Activated effector memory CD4-positive, alpha-beta T cell treated with Interleukin-2 at 50 U/mL for 16 hours (primary cell): ENCODE results near the gene ELAVL3.
"Not testable (repeated sequence)": the region's sequence is repeated elsewhere in the genome, so short reads cannot be mapped to it uniquely, and the experiment has no call there.

Experiments
- DNase-seq: peaks from one replicate; pipeline ENCODE4 v3.0.0-alpha.2; 2020

The ELAVL3 gene

DNA sequence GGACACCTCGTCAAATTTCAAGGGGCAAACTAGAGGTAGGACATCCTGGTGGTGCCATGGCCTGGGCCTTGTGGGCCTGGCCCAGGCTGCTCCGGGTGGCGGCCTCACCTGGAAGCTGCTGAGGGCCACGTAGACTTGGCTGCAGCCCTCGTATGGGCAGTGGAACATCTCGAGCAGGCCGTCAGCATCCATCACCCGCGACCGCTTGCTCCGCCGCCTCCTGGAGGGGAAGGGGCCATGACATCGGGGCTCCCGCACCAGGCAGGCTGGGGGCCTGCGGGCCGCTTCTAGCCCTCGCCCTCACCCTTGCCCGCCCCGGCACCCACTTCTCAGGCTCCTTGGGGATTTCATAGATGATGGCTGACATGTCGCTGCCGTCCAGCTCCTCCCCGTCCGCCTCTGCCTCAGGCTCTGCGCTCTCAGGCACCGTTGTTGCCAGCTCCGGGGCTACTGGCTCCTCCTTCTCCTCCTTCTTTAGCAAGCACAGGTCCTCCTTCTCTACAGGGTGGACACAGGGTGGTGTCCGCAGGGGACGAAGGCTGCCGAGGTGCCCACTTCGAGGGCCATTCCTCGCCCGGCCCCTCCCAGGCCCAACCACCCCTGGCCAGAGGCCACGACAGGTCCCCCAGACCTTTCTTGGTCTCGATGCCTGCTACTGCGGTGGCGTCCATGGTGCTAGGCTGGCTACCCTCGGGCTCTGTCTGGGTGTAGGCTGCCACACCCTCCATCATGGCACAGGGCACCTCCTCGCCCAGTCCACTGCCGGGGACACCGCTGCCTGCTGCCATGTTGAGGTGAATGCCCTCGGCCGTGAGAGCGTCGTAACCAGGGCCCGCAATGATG is 6.0 kb upstream of the ELAVL3 start:
- DNase-seq: no peak

DNA sequence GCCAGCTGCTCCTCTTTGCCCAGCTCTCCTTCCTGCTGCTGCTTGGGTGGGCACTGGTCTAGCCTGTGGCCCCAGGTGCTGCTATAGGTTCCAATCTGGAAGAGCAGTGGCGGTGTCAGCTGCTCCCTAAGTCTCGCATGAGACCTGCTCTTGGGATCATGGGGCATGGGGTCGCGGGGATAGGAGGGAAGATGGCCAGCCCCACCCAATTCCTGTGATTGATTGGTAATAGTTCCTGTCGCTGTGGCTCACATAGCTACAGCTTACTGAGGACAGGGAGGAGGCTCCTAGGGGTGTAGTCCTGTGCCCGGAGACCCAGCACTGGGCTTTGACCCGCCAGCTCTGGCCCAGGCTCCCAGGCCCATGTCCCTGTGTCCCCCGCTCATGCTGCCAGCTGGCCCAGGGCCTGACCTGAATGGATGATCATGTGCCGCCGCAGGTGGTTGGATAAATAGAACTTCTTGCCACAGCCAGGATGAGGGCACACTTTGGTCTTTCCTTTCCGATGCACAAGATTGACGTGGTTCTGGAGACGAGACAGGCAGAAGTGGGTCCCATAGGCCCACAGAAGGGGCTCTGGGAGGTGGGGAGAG is 4.5 kb upstream of the ELAVL3 start:
- no peak for DNase-seq

DNA sequence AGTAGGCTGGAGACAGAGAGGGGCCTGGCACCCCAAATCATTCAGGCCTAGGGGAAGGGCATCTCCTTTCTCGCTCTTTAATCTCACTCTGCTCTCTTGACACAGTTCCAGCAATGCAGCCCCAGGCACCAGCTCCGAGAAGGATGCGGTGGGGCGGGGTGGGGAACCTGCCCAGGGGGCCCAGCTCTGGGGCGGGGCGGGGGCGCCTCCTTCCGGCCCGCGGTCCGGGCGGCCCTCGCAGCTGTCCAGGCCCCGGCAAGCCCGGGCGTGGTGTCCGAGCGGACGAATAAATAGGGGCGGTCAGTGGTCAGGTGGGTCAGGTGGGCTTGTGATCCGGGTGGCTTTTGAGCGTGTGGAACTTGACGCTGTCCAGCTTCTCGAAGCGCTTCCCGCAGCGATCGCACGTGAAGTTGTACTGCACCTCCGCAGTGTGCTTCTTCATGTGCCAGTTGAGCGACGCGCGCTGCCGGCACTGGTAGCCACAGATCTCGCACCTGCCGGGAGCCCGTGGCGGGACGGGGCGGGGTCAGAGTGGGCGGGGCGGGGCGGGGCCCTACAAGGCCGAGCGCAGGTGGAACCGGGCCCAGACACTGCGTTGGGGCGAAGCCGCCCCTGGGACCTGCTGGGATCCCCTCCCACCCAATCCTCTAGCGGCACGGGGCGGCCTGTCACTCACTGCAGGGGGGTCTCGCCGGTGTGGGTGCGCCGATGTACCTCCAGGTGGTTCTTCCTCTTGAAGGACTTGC is 2.7 kb upstream of the ELAVL3 start:
- no peak for DNase-seq

DNA sequence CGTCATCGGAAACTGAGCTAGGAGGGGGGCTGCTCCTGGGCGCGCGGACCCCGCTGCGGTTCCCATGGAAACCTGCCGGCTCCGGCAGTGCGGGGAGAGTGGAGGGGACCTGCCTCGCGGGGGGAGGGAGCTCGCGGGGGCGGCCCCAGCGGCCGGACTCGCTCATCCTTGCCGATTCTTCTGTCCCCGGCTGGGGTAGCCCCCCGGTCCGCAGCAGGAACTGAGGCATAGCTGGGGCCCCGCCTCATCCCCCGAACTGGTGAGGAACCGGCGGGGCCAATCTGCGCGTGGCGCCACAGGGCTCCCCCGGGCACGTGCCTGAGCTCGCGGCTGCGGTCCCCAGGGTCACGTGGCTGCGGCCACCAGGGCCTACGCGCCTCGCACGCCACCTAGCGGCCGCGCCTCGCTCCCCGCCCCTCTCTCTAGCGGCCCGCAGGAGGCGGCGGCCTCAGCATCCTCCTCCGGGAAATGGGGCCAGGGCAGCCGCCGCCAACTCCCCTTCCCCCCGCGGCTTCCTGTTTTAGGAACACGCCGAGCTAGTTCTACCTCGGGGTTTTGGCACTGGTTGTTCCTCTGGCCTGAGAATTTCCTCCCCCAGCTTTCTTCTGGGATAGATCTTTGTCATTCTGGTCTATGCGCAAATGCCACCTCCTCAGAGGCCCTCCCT is 1.7 kb upstream of the ELAVL3 start:
- peak; percentile 79 for DNase-seq

- peak; percentile 25 for DNase-seq
These were observed 913 bp upstream of the ELAVL3 start for GRCh38 chr19:11481534-11482383.

- no peak for DNase-seq
These were observed 740 bp downstream of the ELAVL3 start for GRCh38 chr19:11479898-11480714.

GRCh38 chr19:11479090-11479897 is 1.6 kb downstream of the ELAVL3 start:
- no peak for DNase-seq

- DNase-seq: no peak
These were observed 2.4 kb downstream of the ELAVL3 start for GRCh38 chr19:11478167-11479089.

- DNase-seq: no peak
These were observed 5.0 kb downstream of the ELAVL3 start for GRCh38 chr19:11475861-11476260.

DNA sequence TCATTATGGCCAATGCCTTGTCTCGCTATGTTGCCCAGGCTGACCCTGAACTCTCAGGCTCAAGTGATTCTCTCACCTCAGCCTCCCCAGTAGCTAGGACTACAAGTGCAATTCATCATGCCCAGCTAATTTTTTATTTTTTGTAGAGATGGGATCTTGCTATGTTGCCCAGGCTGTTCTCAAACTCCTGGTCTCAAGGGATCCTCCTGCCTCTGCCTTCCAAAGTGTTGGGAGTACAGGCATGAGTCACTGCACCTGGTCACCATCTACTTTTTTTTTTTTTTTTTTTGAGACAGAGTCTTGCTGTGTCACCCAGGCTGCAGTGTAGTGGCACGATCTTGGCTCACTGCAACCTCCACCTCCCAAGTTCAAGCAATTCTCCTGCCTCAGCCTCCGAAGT is 5.5 kb downstream of the ELAVL3 start:
- not testable (repeated sequence) for DNase-seq

GRCh38 chr19:11473725-11474124 is 7.1 kb downstream of the ELAVL3 start:
- DNase-seq: no peak

DNA sequence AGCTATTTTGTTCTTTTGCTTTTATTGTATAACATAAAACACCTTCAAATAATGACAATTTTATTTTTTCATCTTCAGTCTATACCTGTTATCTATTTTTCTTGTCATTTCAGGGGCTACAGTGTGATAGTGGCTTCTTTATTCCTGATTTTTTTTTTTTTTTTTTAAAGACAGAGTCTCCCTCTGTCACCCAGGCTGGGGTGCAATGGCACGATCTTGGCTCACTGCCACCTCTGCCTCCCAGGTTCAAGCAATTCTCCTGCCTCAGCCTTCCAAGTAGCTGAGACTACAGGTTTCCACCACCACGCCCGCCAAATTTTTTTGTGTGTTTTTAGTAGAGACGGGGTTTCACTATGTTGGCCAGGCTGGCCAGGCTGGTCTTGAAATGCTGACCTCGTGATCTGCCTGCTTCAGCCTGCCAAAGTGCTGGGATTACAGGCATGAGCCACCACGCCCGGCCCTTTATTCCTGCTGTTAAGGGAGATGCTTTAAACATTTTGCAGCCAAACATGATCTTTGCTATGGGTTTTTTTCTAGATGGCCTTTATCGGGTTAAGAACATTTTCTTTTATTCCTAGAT is 12.5 kb downstream of the ELAVL3 start:
- not testable (repeated sequence) for DNase-seq

GRCh38 chr19:11465600-11465999 is 15.2 kb downstream of the ELAVL3 start:
- DNase-seq: no peak

DNA sequence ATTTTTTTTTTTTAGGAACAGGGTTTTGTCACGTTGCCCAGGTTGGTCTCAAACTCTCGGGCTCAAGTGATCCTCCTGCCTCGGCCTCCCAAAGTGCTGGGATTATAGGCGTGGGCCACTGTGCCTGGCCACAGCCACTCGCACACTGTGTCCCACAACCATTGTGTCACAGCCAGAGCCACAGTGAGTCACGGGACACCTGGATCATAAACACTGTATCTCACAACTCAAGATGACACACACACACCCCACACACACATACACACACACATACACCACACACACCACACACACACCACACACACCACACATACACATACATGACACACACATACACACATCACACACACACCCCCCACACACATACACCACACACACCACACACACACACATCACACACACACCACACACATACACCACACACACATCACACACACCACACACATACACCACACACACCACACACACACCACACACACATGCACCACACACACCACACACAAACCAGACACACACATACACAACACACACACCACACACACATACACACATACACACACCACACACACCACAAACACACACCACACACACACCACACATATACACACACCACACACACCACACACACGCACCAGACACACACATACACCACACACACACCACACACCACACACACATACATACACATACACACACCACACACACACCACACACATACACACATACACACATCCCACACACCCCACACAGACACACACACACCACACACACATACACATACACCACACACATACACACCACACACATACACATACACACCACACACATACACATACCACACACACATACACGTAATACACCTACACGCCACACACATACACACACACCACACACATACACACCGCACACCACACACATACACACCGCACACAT is 16.2 kb downstream of the ELAVL3 start:
- DNase-seq: no peak

DNA sequence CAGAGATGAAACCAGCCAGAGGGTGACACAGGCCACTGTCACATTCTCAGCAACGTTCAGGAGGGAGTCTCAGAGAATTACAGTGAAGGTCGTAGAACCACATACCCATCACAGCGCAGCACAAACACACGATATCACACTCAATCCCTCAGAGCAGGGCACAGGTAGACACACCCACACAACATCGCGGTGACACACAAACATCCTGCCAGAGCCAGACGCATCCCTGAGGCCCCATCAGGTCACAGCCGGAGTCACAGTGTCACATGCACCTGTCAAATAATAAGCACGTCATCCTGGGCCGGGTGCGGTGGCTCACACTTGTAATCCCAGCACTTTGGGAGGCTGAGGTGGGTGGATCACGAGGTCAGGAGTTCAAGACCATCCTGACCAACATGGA is 17.5 kb downstream of the ELAVL3 start:
- DNase-seq: no peak

GRCh38 chr19:11461453-11461852 is 19.4 kb downstream of the ELAVL3 start:
- no peak for DNase-seq

DNA sequence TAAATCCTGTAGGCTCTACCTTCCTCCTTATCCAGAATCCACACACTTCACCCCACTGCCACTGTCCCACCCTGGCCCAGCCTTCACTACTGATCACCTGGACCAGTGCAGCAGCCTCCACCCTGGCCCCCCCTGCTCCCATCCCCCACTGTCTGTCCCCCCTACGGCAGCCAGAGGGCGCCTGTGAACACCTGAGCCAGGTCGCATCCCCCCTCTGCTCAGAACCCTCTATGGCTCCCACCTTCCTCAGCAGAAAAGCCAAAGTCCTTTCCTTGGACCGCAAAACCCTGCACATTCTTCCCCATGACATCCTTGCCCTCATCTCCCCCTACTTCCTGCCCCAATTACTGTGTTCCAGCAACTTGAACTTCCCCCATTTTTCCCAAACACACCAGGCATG is 20.6 kb downstream of the ELAVL3 start:
- no peak for DNase-seq

- not testable (repeated sequence) for DNase-seq
These were observed 21.9 kb downstream of the ELAVL3 start for GRCh38 chr19:11458912-11459311.
